Measurements from ENCODE around the gene LSM3.

The LSM3 gene

DNA sequence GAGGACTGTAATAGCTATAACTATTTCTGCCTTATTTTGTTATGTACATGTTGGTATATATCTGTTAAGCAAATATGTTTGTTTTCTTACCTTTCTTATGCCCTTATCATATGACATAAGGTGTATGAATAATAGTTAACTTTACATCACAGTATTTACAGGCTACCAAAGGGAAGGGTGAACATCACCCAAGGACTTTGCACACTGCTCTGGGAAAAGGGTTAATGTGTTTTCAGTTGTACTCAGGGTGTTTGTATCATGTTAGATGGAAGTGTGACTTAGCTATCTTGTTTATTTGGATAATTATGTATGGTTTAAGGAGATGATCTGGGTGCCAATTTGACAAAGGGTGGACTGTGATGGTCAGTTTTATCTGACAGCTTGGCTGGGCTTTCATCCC lies 60.3 kb downstream of the LSM3 start:
- TF ChIP-seq CTCF (IDR thresholded peaks at IDR 0.05; ENCODE audit: low read depth, low read length), result no peak
- no peak for DNase-seq
- H3K27me3 ChIP-seq, result no peaks in the 10 kb centered on the region
- no peaks in the 10 kb centered on the region for H3K4me1 ChIP-seq
- no peaks in the 10 kb centered on the region for H3K36me3 ChIP-seq
- H3K4me3 ChIP-seq (ENCODE audit: low read depth, low read length), result no peak overlapping the region
- H3K9me3 ChIP-seq, result no peaks in the 10 kb centered on the region

DNA sequence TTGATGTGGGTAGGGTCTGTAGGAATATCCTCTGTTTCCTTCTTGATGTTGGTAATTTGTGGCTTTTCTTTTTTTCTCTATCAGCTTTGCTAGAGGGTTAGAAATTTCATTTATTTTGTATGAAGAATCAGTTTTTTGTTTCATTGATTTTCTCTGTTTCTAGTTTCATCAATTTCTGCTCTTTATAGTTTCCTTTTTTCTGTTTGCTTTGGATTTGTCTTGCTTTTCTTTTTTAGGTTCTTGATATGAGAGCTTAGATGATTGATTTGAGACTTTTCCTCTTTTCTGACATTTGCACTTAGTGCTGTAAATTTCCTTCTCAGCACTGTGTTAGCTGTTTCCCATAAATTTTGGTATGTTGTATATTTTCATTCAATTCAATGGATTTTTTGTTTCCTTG lies 61.3 kb downstream of the LSM3 start:
- no peak overlapping the region for H3K4me3 ChIP-seq (ENCODE audit: low read depth, low read length)
- no peaks in the 10 kb centered on the region for H3K27me3 ChIP-seq
- no peak for DNase-seq
- no peaks in the 10 kb centered on the region for H3K4me1 ChIP-seq
- TF ChIP-seq CTCF (IDR thresholded peaks at IDR 0.05; ENCODE audit: low read depth, low read length), result no peak
- H3K36me3 ChIP-seq, result no peaks in the 10 kb centered on the region
- no peaks in the 10 kb centered on the region for H3K9me3 ChIP-seq

DNA sequence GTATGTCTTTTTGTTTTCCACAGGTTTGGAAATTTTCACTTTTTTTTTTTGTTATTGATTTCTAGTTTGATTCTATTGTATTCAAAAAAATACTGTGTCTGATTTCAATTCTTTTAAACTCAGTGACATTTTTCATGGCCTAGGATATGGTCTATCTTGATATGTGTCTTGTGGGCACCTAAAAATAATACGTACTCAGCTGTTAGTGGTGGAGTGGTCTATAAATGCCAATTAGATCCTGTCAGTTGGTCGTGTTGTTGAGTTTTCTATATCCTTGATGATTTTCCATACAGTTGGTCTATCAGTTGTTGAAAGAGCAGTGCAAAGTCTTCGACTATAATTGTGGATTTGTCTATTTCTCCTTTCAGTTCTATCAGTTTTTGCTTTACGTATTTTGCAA lies 61.7 kb downstream of the LSM3 start:
- DNase-seq, result no peak
- no peak overlapping the region for H3K4me3 ChIP-seq (ENCODE audit: low read depth, low read length)
- TF ChIP-seq CTCF (IDR thresholded peaks at IDR 0.05; ENCODE audit: low read depth, low read length), result no peak
- no peaks in the 10 kb centered on the region for H3K36me3 ChIP-seq
- no peaks in the 10 kb centered on the region for H3K4me1 ChIP-seq
- H3K9me3 ChIP-seq, result no peaks in the 10 kb centered on the region
- H3K27me3 ChIP-seq, result no peaks in the 10 kb centered on the region

DNA sequence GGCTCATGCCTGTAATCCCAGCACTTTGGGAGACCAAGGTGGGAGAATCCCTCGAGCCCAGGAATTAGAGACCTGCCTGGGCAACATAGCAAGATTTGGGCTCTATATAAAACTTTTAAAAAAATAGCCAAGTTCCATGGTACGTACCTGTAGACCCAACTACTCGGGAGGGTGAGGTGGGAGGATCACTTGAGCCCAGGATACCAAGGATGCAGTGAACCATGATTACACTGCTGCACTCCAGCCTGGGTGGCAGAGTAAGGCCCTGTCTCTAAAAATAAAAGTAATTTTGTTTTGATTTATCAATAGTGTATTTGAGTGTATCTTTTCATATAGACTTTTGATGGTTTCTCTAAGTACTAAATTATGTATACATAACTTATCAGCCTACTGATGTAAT lies 63.1 kb downstream of the LSM3 start:
- Histone ChIP-seq H3K4me1 (no peaks in the 10 kb centered on the region), H3K27me3 (no peaks in the 10 kb centered on the region), H3K9me3 (no peaks in the 10 kb centered on the region), H3K4me3 (ENCODE audit: low read depth, low read length) (no peak overlapping the region), H3K36me3 (no peaks in the 10 kb centered on the region)
- no peak for DNase-seq
- TF ChIP-seq CTCF (IDR thresholded peaks at IDR 0.05; ENCODE audit: low read depth, low read length), result no peak

DNA sequence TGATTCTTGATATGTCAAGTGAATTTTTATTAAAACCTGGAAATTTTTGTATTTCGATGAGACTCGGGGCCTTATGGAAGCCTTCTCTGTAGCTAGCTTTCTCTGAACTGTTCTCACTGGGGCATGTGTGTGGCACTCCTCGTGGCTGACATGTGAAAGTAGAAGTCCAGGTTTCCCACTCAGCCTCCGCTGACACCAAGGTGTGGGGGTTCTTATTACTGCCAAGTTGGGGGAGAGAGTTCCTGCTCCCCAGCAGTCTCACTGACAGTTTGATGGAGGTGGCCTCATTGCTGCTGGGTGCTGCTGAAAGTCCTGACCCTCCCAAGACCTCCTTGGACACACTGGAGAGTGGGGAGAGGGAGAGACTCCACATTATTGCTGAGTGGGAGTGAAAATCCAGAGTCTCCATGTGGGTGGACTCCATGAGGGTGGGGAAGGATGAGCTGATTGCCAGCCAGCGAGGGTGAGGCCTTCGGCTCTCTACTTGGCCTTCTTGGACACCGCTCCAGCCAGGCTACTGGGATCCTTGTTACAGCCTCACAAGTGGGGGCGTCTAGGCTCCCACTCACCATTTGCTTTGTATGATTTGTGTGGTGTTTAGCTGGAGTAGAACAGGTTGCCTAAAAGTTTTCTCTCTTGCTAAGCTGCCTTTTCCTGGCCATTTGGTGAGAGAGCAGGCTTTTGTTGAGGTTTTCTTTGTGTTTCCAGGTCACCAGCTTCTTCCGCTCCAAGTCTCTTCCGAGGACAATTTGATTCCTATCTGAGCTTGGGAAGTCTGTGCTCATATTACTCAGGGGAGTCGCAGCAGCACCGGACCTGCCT lies 64.1 kb downstream of the LSM3 start:
- no peak for DNase-seq
- no peak for TF ChIP-seq CTCF (IDR thresholded peaks at IDR 0.05; ENCODE audit: low read depth, low read length)
- H3K4me1 ChIP-seq, result no peaks in the 10 kb centered on the region
- H3K36me3 ChIP-seq, result no peaks in the 10 kb centered on the region
- no peaks in the 10 kb centered on the region for H3K27me3 ChIP-seq
- H3K9me3 ChIP-seq, result no peaks in the 10 kb centered on the region
- H3K4me3 ChIP-seq (ENCODE audit: low read depth, low read length), result no peak overlapping the region

DNA sequence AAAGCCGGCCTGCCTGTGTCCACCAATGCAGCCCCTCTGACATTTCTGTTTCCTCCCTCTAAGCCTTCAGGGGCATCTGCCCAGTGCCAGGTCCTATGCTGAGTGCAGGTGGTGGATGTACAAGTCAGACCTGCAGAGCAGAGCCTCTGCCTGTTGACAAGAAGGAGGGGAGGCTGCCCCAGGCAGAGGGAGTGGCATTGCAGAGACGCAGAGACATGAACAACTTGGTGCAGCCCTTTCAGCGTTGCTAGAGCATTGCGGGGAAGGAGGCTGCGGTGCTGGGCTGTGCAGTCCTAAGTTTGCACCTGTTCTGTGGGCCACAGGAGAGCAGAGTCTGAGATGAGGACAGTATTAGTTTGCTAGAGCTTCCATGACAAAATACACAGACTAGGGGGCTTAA lies 65.2 kb downstream of the LSM3 start:
- TF ChIP-seq CTCF (IDR thresholded peaks at IDR 0.05; ENCODE audit: low read depth, low read length), result no peak
- no peaks in the 10 kb centered on the region for H3K36me3 ChIP-seq
- no peaks in the 10 kb centered on the region for H3K9me3 ChIP-seq
- no peak overlapping the region for H3K4me3 ChIP-seq (ENCODE audit: low read depth, low read length)
- no peaks in the 10 kb centered on the region for H3K4me1 ChIP-seq
- DNase-seq, result no peak
- H3K27me3 ChIP-seq, result no peaks in the 10 kb centered on the region
